Right lobe of liver (tissue), 4 donors: ENCODE measurements around the gene RHEX.

ENCODE experiments used
- CTCF ChIP-seq, 4 donors: fragments of 200-600 bp in 3 of 4; fragments of 450-650 bp in 1 of 4; IDR thresholded peaks; one replicate each; pipeline versions ENCODE4 v1.5.1 to v1.8.0; 2016 to 2022; ENCODE audit warnings: antibody characterized with exemption in 4 of 4, mild to moderate bottlenecking in 2 of 4
- POLR2A ChIP-seq: fragments of 450-650 bp; IDR thresholded peaks from one replicate; pipeline ENCODE4 v1.6.1; 2017; ENCODE audit warnings: antibody characterized with exemption, mild to moderate bottlenecking
- donor health status: DM: no; HTN: no; CAD: no.
- donor health status: DM: no; HTN: no; CAD: no.
- donor health status: DM: no; HTN: yes; CAD: no.

- no peak for TF ChIP-seq POLR2A
- TF ChIP-seq CTCF (IDR thresholded peaks at IDR 0.05): no peak
Observed at GRCh38 chr1:206110820-206111219, 57.8 kb downstream of the RHEX start.
